Liver (tissue), 9 donors: ENCODE data around the gene OARD1. TPM values are rescaled to one million over a fixed set of nuclear protein-coding genes. Genes with fewer than 3 reads are reported as not detected.

Experiments used
- DNase-seq: peaks from one replicate; pipeline ENCODE4 v3.0.0-alpha.2; 2017; ENCODE audit warnings: low spot score
- H3K27ac ChIP-seq, 2 donors: one replicate each; pipeline ENCODE4 v1.7.0; 2013; ENCODE audit warnings: inconsistent platforms in 2 of 2, low read length in 2 of 2, control low read depth in 1 of 2, low read depth in 1 of 2, mild to moderate bottlenecking in 1 of 2
- H3K27me3 ChIP-seq, 4 donors: one replicate each; pipeline versions ENCODE4 v1.6.1 to v1.7.0; 2013; ENCODE audit warnings: low read length in 3 of 4, inconsistent platforms in 1 of 4, mild to moderate bottlenecking in 1 of 4, moderate library complexity in 1 of 4; ENCODE audit not compliant: control insufficient read depth in 4 of 4, insufficient read depth in 4 of 4
- H3K36me3 ChIP-seq, 4 donors: one replicate each; pipeline versions ENCODE4 v1.6.1 to v1.7.0; 2013; ENCODE audit warnings: low read length in 3 of 4, mild to moderate bottlenecking in 3 of 4, low read depth in 1 of 4, moderate library complexity in 1 of 4; ENCODE audit not compliant: control insufficient read depth in 4 of 4, insufficient read depth in 3 of 4
- H3K4me1 ChIP-seq, 4 donors: one replicate each; pipeline versions ENCODE4 v1.6.1 to v1.7.0; 2013; ENCODE audit warnings: low read length in 3 of 4, mild to moderate bottlenecking in 3 of 4, moderate library complexity in 1 of 4; ENCODE audit not compliant: control insufficient read depth in 4 of 4, insufficient read depth in 4 of 4
- H3K4me3 ChIP-seq, 3 donors: one replicate each; pipeline versions ENCODE4 v1.6.1 to v1.7.0; 2013; ENCODE audit warnings: low read length in 3 of 3, control low read depth in 1 of 3, low read depth in 1 of 3, mild to moderate bottlenecking in 1 of 3
- H3K9ac ChIP-seq, 2 donors: one replicate each; pipeline ENCODE4 v1.7.0; 2013; ENCODE audit warnings: low read length in 2 of 2, mild to moderate bottlenecking in 2 of 2, moderate library complexity in 2 of 2, control low read depth in 1 of 2, low read depth in 1 of 2
- H3K9me3 ChIP-seq, 4 donors: one replicate each; pipeline versions ENCODE4 v1.6.1 to v1.7.0; 2013; ENCODE audit warnings: low read length in 3 of 4; ENCODE audit not compliant: control insufficient read depth in 4 of 4
- ATF3 ChIP-seq: IDR thresholded peaks from 2 replicates; pipeline ENCODE4 v1.6.1; 2016; ENCODE audit warnings: antibody characterized with exemption
- CTCF ChIP-seq: fragments of 150-350 bp; IDR thresholded peaks from 2 replicates; pipeline ENCODE4 v1.5.1; 2017; ENCODE audit warnings: improper control_type of control experiment, low read depth, low read length; ENCODE audit not compliant: missing input control
- EGR1 ChIP-seq, 2 donors: IDR thresholded peaks; 2 replicates each; pipeline ENCODE4 v1.6.1; 2016 to 2018; ENCODE audit warnings: antibody characterized with exemption in 2 of 2, low read depth in 2 of 2
- FOXA1 ChIP-seq: IDR thresholded peaks from 2 replicates; pipeline ENCODE4 v1.6.1; 2016; ENCODE audit warnings: antibody characterized with exemption
- FOXA2 ChIP-seq: IDR thresholded peaks from 2 replicates; pipeline ENCODE4 v1.6.1; 2016; ENCODE audit warnings: antibody characterized with exemption
- GABPA ChIP-seq, 2 donors: IDR thresholded peaks in 1 of 2; conservative IDR thresholded peaks in 1 of 2; 2 replicates each; pipeline ENCODE4 v1.6.1; 2016; ENCODE audit warnings: antibody characterized with exemption in 2 of 2, mild to moderate bottlenecking in 1 of 2, moderate library complexity in 1 of 2
- HNF4A ChIP-seq, 2 donors: conservative IDR thresholded peaks; 2 replicates each; pipeline ENCODE4 v1.6.1; 2016; ENCODE audit warnings: antibody characterized with exemption in 2 of 2, mild to moderate bottlenecking in 2 of 2
- HNF4G ChIP-seq: IDR thresholded peaks from 2 replicates; pipeline ENCODE4 v1.6.1; 2016; ENCODE audit warnings: antibody characterized with exemption
- JUND ChIP-seq, 2 donors: IDR thresholded peaks; 2 replicates each; pipeline ENCODE4 v1.6.1; 2016; ENCODE audit warnings: antibody characterized with exemption in 2 of 2
- MAX ChIP-seq: IDR thresholded peaks from 2 replicates; pipeline ENCODE4 v1.6.1; 2016; ENCODE audit warnings: antibody characterized with exemption
- NR2F2 ChIP-seq: IDR thresholded peaks from 2 replicates; pipeline ENCODE4 v1.6.1; 2016; ENCODE audit warnings: antibody characterized with exemption
- RAD21 ChIP-seq, 2 donors: IDR thresholded peaks; 2 replicates each; pipeline ENCODE4 v1.6.1; 2016; ENCODE audit warnings: antibody characterized with exemption in 2 of 2, mild to moderate bottlenecking in 2 of 2
- REST ChIP-seq: IDR thresholded peaks from 2 replicates; pipeline ENCODE4 v1.6.1; 2016; ENCODE audit warnings: antibody characterized with exemption, mild to moderate bottlenecking
- RXRA ChIP-seq, 2 donors: IDR thresholded peaks; 2 replicates each; pipeline ENCODE4 v1.6.1; 2017 to 2018; ENCODE audit warnings: antibody characterized with exemption in 2 of 2, mild to moderate bottlenecking in 1 of 2
- SP1 ChIP-seq: IDR thresholded peaks from 2 replicates; pipeline ENCODE4 v1.6.1; 2018; ENCODE audit warnings: antibody characterized with exemption, mild to moderate bottlenecking
- TAF1 ChIP-seq: conservative IDR thresholded peaks from 2 replicates; pipeline ENCODE4 v1.6.1; 2016; ENCODE audit warnings: antibody characterized with exemption, mild to moderate bottlenecking
- YY1 ChIP-seq: IDR thresholded peaks from 2 replicates; pipeline ENCODE4 v1.6.1; 2016; ENCODE audit warnings: antibody characterized with exemption, mild to moderate bottlenecking
- ZBTB33 ChIP-seq: IDR thresholded peaks from 2 replicates; pipeline ENCODE4 v1.6.1; 2016; ENCODE audit warnings: antibody characterized with exemption
- WGBS: extraction: QIAGEN DNeasy Blood & Tissue Kit; methylation state at CpG from one replicate; pipeline ENCODE4 v1.1.7; 2013; 5-methylcytosine and 5-hydroxymethylcytosine counted together
- polyA plus RNA-seq, 2 donors: library from polyadenylated mRNA; stranded (reverse) in 1 of 2; unstranded in 1 of 2; fragments of 200-250 nt in 1 of 2; fragments of >200 nt in 1 of 2; fragmentation: Nextera tagmentation in 1 of 2; extraction: Ambion mirVana in 1 of 2; gene quantifications; one replicate each; pipeline versions ENCODE4 v1.2.1 to v1.2.3, GENCODE V29; 2013 to 2015
- total RNA-seq, 2 donors: library from RNA; depleted of rRNA; stranded (reverse); fragments of >200 nt; gene quantifications; one replicate each; pipeline ENCODE4 v1.2.3, GENCODE V29; 2014
- donor health status: healthy.
- donor health status: healthy.
- donor health status: healthy.
- donor health status: healthy.
- donor health status: healthy.

The OARD1 gene
- total and polyA plus RNA-seq, 4 donors = 20.1 to 28.6 (median 23.0) TPM

- 70% methylated on average over 3 of the region's 3 CpGs for WGBS
- Histone ChIP-seq H3K27me3 (no peaks in the 10 kb centered on the region), H3K27ac (peak overlapping the region; percentile 4 to 16), H3K36me3 (peaks cover 4 to 15% (median 9%) of the 10 kb centered on the region in 4 donors), H3K4me1 (peaks cover 14 to 64% (median 47%) of the 10 kb centered on the region in 4 donors), H3K9ac (peak overlapping the region in 1 of 2 donors; percentile 34), H3K4me3 (peak overlapping the region; percentile 54 to 83 (median 82)), H3K9me3 (no peaks in the 10 kb centered on the region)
- no peak for TF ChIP-seq HNF4G
- no peak for TF ChIP-seq JUND (IDR thresholded peaks at IDR 0.05)
- no peak for TF ChIP-seq YY1
- TF ChIP-seq SP1 = no peak
- DNase-seq = no peak
Measured at GRCh38 chr6:41038205-41038604, 34.0 kb downstream of the OARD1 start.

GRCh38 chr6:41037107-41037900 lies 34.9 kb downstream of the OARD1 start:
- TF ChIP-seq YY1 = no peak
- TF ChIP-seq RXRA (IDR thresholded peaks at IDR 0.05) = no peak
- TF ChIP-seq MAX = no peak
- no peak for TF ChIP-seq SP1
- no peak for TF ChIP-seq NR2F2
- no peak for TF ChIP-seq REST
- TF ChIP-seq HNF4A (conservative IDR thresholded peaks at IDR 0.05) = no peak
- TF ChIP-seq ATF3 = no peak
- no peak for TF ChIP-seq EGR1 (IDR thresholded peaks at IDR 0.05; ENCODE audit: low read depth in 2 of 2)
- no peak for TF ChIP-seq HNF4G
- TF ChIP-seq TAF1 = no peak
- no peak for TF ChIP-seq JUND (IDR thresholded peaks at IDR 0.05)
- TF ChIP-seq CTCF = no peak
- no peak for TF ChIP-seq FOXA1
- TF ChIP-seq FOXA2 = no peak
- no peak for TF ChIP-seq GABPA (IDR thresholded peaks at IDR 0.05 in 1 of 2, conservative IDR thresholded peaks at IDR 0.05 in 1 of 2)
- TF ChIP-seq ZBTB33 = no peak
- no peak for TF ChIP-seq RAD21 (IDR thresholded peaks at IDR 0.05)
- peak overlapping the region in 1 of 2 donors; percentile 43 for H3K27ac ChIP-seq
- H3K9me3 ChIP-seq = no peaks in the 10 kb centered on the region
- no peaks in the 10 kb centered on the region for H3K27me3 ChIP-seq
- peaks cover 14 to 64% (median 47%) of the 10 kb centered on the region in 4 donors for H3K4me1 ChIP-seq
- WGBS = 85% methylated on average over 13 of the region's 13 CpGs
- no peak overlapping the region for H3K9ac ChIP-seq
- H3K36me3 ChIP-seq = peaks cover 7 to 22% (median 11%) of the 10 kb centered on the region in 4 donors
- H3K4me3 ChIP-seq = peak overlapping the region; percentile 54 to 83 (median 82)
- DNase-seq = no peak
